H9 (cell line): ENCODE results near the gene CRMP1. TPM values are rescaled to one million over a fixed set of nuclear protein-coding genes. Genes with fewer than 3 reads are reported as not detected.

Experiments
- DNase-seq: peaks from one replicate; pipeline ENCODE4 v3.0.0-alpha.2; 2017
- H2AFZ ChIP-seq: one replicate; pipeline ENCODE4 v1.6.1; 2013; ENCODE audit warnings: mild to moderate bottlenecking, low read length, control low read depth, moderate library complexity
- H2AK5ac ChIP-seq: 2 replicates; pipeline ENCODE4 v1.6.1; 2013; ENCODE audit warnings: low read length, control low read depth, mixed read lengths; ENCODE audit not compliant: insufficient read length
- H2BK120ac ChIP-seq: one replicate; pipeline ENCODE4 v1.6.1; 2013; ENCODE audit warnings: low read depth, mild to moderate bottlenecking, low read length, control low read depth, inconsistent platforms; ENCODE audit not compliant: poor library complexity, severe bottlenecking
- H2BK12ac ChIP-seq: 2 replicates; pipeline ENCODE4 v1.6.1; 2013; ENCODE audit warnings: low read length, control low read depth, mixed read lengths, low read depth; ENCODE audit not compliant: insufficient read length
- H2BK15ac ChIP-seq: 2 replicates; pipeline ENCODE4 v1.6.1; 2013; ENCODE audit warnings: low read depth, low read length, control low read depth
- H2BK20ac ChIP-seq: one replicate; pipeline ENCODE4 v1.6.1; 2013; ENCODE audit warnings: low read depth, mild to moderate bottlenecking, low read length, control low read depth, inconsistent platforms; ENCODE audit not compliant: poor library complexity, severe bottlenecking
- H2BK5ac ChIP-seq: 2 replicates; pipeline ENCODE4 v1.6.1; 2013; ENCODE audit warnings: low read length, control low read depth, mixed read lengths; ENCODE audit not compliant: insufficient read length
- H3K14ac ChIP-seq: 2 replicates; pipeline ENCODE4 v1.6.1; 2013; ENCODE audit warnings: low read length, control low read depth; ENCODE audit not compliant: insufficient read depth
- H3K18ac ChIP-seq: 2 replicates; pipeline ENCODE4 v1.6.1; 2013; ENCODE audit warnings: low read depth, mild to moderate bottlenecking, mixed read lengths, low read length, control low read depth; ENCODE audit not compliant: insufficient read length
- H3K23ac ChIP-seq: 2 replicates; pipeline ENCODE4 v1.6.1; 2013; ENCODE audit warnings: low read length, control low read depth, mixed read lengths, low read depth; ENCODE audit not compliant: insufficient read length
- H3K23me2 ChIP-seq: 2 replicates; pipeline ENCODE4 v1.6.1; 2013; ENCODE audit warnings: low read depth, mild to moderate bottlenecking, mixed read lengths, low read length, control low read depth; ENCODE audit not compliant: insufficient read length, poor library complexity, severe bottlenecking
- H3K27ac ChIP-seq: 2 replicates; pipeline ENCODE4 v1.5.1; 2013; ENCODE audit warnings: low read length, control low read depth, mixed read lengths, low read depth; ENCODE audit not compliant: insufficient read length
- H3K27me3 ChIP-seq: 2 replicates; pipeline ENCODE4 v1.6.1; 2013; ENCODE audit warnings: low read length, control low read depth, inconsistent platforms; ENCODE audit not compliant: insufficient read depth
- H3K4ac ChIP-seq: 2 replicates; pipeline ENCODE4 v1.6.1; 2013; ENCODE audit warnings: low read depth, mild to moderate bottlenecking, control low read depth, inconsistent platforms, low read length, moderate library complexity
- H3K4me1 ChIP-seq: 2 replicates; pipeline ENCODE4 v1.6.1; 2013; ENCODE audit warnings: low read length, control low read depth, inconsistent platforms; ENCODE audit not compliant: insufficient read depth
- H3K4me2 ChIP-seq: 2 replicates; pipeline ENCODE4 v1.6.1; 2013; ENCODE audit warnings: low read length, control low read depth, mixed read lengths; ENCODE audit not compliant: insufficient read length, insufficient read depth
- H3K56ac ChIP-seq: 2 replicates; pipeline ENCODE4 v1.6.1; 2013; ENCODE audit warnings: low read depth, mild to moderate bottlenecking, mixed read lengths, low read length, control low read depth; ENCODE audit not compliant: insufficient read length
- H3K79me1 ChIP-seq: 2 replicates; pipeline ENCODE4 v1.6.1; 2013; ENCODE audit warnings: low read depth, mild to moderate bottlenecking, moderate library complexity, low read length, control low read depth, inconsistent platforms; ENCODE audit not compliant: insufficient read depth, poor library complexity, severe bottlenecking
- H3K79me2 ChIP-seq: 2 replicates; pipeline ENCODE4 v1.6.1; 2013; ENCODE audit warnings: low read length, control low read depth, inconsistent platforms; ENCODE audit not compliant: insufficient read depth
- H3K9ac ChIP-seq: 2 replicates; pipeline ENCODE4 v1.6.1; 2013; ENCODE audit warnings: low read length, control low read depth, mixed read lengths; ENCODE audit not compliant: insufficient read length; ENCODE audit errors: extremely low read depth
- H3K9me3 ChIP-seq: one replicate; pipeline ENCODE4 v1.6.1; 2013; ENCODE audit warnings: low read depth, low read length, inconsistent platforms; ENCODE audit not compliant: control insufficient read depth
- H3T11ph ChIP-seq: one replicate; pipeline ENCODE4 v1.6.1; 2013; ENCODE audit warnings: mild to moderate bottlenecking, low read length, control low read depth, inconsistent platforms
- H4K20me1 ChIP-seq: one replicate; pipeline ENCODE4 v1.6.1; 2013; ENCODE audit not compliant: control insufficient read depth, insufficient read length, insufficient read depth
- H4K5ac ChIP-seq: 2 replicates; pipeline ENCODE4 v1.6.1; 2013; ENCODE audit warnings: low read depth, mild to moderate bottlenecking, mixed read lengths, low read length, control low read depth; ENCODE audit not compliant: insufficient read length
- H4K8ac ChIP-seq: replicated peaks from 2 replicates; pipeline ENCODE4 v1.6.1; 2013; ENCODE audit warnings: low read length, control low read depth, mixed read lengths, low read depth; ENCODE audit not compliant: insufficient read length
- H4K91ac ChIP-seq: 2 replicates; pipeline ENCODE4 v1.6.1; 2013; ENCODE audit warnings: low read depth, mild to moderate bottlenecking, moderate library complexity, mixed read lengths, low read length, control low read depth; ENCODE audit not compliant: insufficient read length
- H3K27ac Mint-ChIP-seq, 3 experiments: 2 replicates in 2 of 3; 3 replicates in 1 of 3; pipeline ENCODE4 v1.8.0; 2020 to 2021; ENCODE audit warnings: mixed read lengths in 3 of 3, mild to moderate bottlenecking in 1 of 3, moderate library complexity in 1 of 3
- H3K27me3 Mint-ChIP-seq: 2 replicates; pipeline ENCODE4 v1.8.0; 2021; ENCODE audit warnings: low read depth, mild to moderate bottlenecking, moderate library complexity, mixed read lengths
- H3K36me3 Mint-ChIP-seq, 3 experiments: 2 replicates in 2 of 3; 3 replicates in 1 of 3; pipeline ENCODE4 v1.8.0; 2020 to 2021; ENCODE audit warnings: low read depth in 3 of 3, mixed read lengths in 3 of 3; ENCODE audit not compliant: insufficient read depth in 1 of 3
- H3K4me1 Mint-ChIP-seq, 2 experiments: 2 replicates each; pipeline ENCODE4 v1.8.0; 2020; ENCODE audit warnings: mixed read lengths in 2 of 2
- H3K4me3 Mint-ChIP-seq, 2 experiments: 2 replicates in 1 of 2; 3 replicates in 1 of 2; pipeline ENCODE4 v1.8.0; 2020 to 2021; ENCODE audit warnings: mild to moderate bottlenecking in 2 of 2, mixed read lengths in 2 of 2, moderate library complexity in 1 of 2
- H3K9me3 Mint-ChIP-seq, 2 experiments: 2 replicates in 1 of 2; 3 replicates in 1 of 2; pipeline ENCODE4 v1.8.0; 2020; ENCODE audit warnings: mild to moderate bottlenecking in 2 of 2, mixed read lengths in 2 of 2, moderate library complexity in 1 of 2
- CTCF ChIP-seq: fragments of 200-600 bp; sonication (generic); conservative IDR thresholded peaks from 3 replicates; pipeline ENCODE4 v1.8.0; 2021; ENCODE audit warnings: antibody characterized with exemption, mild to moderate bottlenecking
- WGBS: extraction: QIAGEN DNeasy Blood & Tissue Kit; methylation state at CpG from one replicate; pipeline ENCODE4 v1.1.7; 2013; ENCODE audit warnings: missing lambda C conversion rate, low lambda C conversion rate, mixed read lengths; ENCODE audit not compliant: insufficient read length; ENCODE audit errors: extremely low coverage; 5-methylcytosine and 5-hydroxymethylcytosine counted together
- total RNA-seq: library from RNA; stranded (reverse); gene quantifications from 2 replicates; pipeline ENCODE4 v1.2.1, GENCODE V29; 2021

The CRMP1 gene
- total RNA-seq, 1 experiment from 2014 or later = 71.6 TPM

DNA sequence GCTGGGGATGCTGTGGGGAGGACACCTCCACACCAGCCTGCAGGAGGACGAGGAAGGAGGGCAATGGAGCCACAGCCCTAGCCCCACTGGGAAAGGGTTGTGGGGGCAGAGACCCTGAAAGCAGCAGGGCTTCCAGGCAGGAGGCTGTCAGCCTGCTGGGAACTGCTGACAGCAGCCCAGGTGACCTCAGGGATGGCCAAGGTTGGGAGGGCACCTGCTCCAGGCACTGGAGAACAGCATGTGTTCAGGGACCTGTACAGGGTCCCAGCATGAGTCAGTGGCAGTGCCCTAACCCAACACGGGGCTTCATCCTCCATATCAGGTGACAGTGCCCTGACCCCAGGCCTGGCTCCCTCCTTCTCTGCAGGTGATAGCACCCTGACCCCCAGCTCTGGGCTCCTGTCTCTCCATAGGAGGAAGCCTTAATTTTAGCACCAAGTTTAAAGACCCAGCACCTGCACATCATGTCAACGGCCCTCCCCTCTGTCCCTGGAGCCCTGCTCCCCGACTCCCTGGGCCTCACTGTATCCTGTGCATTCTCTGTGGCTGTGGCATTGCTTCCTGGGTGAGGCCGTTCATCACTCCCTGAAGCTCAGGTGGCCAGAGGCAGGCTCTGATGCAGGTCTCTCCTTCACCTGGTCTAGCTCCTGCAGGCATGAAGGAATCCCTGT is 66.3 kb downstream of the CRMP1 start:
- H3K23me2 ChIP-seq = no peaks in the 10 kb centered on the region
- H2BK20ac ChIP-seq = no peak overlapping the region
- H4K5ac ChIP-seq = no peak overlapping the region
- H3K56ac ChIP-seq = no peak overlapping the region
- no peaks in the 10 kb centered on the region for H3K9me3 ChIP-seq
- no CpG with 5 or more reads among the region's 5 CpGs for whole genome bisulfite sequencing
- no peak overlapping the region for H3K23ac ChIP-seq
- Mint-ChIP-seq H3K4me1 (peaks cover 0 to 2% of the 10 kb centered on the region in 2 experiments; a peak in 1 of 4 replicates), H3K27ac (peak overlapping the region in 1 of 3 experiments; percentile 33; a peak in 1 of 7 replicates), H3K4me3 (no peak overlapping the region), H3K27me3 (peaks cover 1% of the 10 kb centered on the region; the same call in 1 of the 2 replicates), H3K9me3 (no peaks in the 10 kb centered on the region; a peak in 1 of 5 replicates), H3K36me3 (peaks cover 48 to 67% (median 53%) of the 10 kb centered on the region in 3 experiments; a peak in 6 of 7 replicates)
- peaks cover 2% of the 10 kb centered on the region for H4K20me1 ChIP-seq
- H3K4me2 ChIP-seq = no peak overlapping the region
- H4K8ac ChIP-seq = no peak overlapping the region
- H3K14ac ChIP-seq = no peak overlapping the region
- no peak for TF ChIP-seq CTCF
- no peak overlapping the region for H3K4ac ChIP-seq
- no peak overlapping the region for H2BK120ac ChIP-seq
- H3K18ac ChIP-seq = no peak overlapping the region
- no peaks in the 10 kb centered on the region for H3K79me1 ChIP-seq
- H2BK15ac ChIP-seq = no peak overlapping the region
- no peak overlapping the region for H2AFZ ChIP-seq
- no peaks in the 10 kb centered on the region for H3K4me1 ChIP-seq
- H2BK12ac ChIP-seq = no peak overlapping the region
- H3K27me3 ChIP-seq = no peaks in the 10 kb centered on the region
- H2AK5ac ChIP-seq = no peak overlapping the region
- no peak for DNase-seq
- no peaks in the 10 kb centered on the region for H3K79me2 ChIP-seq
- no peak overlapping the region for H3T11ph ChIP-seq
- H3K9ac ChIP-seq = no peak overlapping the region
- H2BK5ac ChIP-seq = no peak overlapping the region
- H3K27ac ChIP-seq = no peak overlapping the region
- no peak overlapping the region for H4K91ac ChIP-seq
